GM12872 (cell line): ENCODE results near the gene LRP1.

Experiments
- TF ChIP-seq, protein P1 (sequence below): IDR thresholded peaks from 3 replicates; pipeline ENCODE4 v1.5.1; 2011; ENCODE audit warnings: low read depth, mild to moderate bottlenecking, low read length, moderate library complexity; ENCODE audit not compliant: insufficient read depth

The LRP1 gene

DNA sequence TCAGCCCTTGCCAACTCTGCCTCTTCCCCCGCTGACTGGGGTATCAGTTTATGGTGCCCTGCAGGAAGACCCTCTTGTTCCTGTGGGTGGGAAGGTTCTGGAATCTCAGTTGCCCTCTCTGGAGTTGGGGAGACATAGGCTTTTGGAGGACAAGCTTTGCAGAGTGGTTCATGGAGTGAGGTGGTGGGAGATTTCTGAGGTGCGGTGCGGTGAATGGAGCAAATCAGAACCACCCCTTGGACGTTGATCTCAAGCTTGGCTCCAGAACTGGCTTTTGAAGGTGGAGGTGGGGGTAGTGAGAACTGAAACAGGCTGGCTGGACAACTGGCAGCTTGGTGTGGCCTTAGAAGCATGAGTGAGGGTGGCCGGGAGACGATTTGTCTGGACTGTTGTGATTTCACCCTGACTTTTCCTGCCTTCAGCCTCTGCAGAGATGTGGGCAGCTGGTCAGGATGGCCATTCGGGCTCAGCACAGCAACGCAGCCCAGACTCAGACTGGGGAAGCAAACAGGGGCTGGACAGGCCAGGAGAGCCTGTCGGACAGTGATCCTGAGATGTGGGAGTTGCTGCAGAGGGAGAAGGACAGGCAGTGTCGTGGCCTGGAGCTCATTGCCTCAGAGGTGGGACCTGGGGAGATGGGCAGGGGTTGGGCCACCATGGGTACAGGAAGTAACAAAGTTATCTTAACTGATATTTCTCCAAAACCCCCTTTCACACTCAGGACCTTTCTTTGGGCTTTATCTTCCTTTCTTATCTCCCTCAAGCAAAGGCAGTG, 102.3 kb downstream of the LRP1 start:
- TF ChIP-seq, protein P1, sequence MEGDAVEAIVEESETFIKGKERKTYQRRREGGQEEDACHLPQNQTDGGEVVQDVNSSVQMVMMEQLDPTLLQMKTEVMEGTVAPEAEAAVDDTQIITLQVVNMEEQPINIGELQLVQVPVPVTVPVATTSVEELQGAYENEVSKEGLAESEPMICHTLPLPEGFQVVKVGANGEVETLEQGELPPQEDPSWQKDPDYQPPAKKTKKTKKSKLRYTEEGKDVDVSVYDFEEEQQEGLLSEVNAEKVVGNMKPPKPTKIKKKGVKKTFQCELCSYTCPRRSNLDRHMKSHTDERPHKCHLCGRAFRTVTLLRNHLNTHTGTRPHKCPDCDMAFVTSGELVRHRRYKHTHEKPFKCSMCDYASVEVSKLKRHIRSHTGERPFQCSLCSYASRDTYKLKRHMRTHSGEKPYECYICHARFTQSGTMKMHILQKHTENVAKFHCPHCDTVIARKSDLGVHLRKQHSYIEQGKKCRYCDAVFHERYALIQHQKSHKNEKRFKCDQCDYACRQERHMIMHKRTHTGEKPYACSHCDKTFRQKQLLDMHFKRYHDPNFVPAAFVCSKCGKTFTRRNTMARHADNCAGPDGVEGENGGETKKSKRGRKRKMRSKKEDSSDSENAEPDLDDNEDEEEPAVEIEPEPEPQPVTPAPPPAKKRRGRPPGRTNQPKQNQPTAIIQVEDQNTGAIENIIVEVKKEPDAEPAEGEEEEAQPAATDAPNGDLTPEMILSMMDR, result no peak

DNA sequence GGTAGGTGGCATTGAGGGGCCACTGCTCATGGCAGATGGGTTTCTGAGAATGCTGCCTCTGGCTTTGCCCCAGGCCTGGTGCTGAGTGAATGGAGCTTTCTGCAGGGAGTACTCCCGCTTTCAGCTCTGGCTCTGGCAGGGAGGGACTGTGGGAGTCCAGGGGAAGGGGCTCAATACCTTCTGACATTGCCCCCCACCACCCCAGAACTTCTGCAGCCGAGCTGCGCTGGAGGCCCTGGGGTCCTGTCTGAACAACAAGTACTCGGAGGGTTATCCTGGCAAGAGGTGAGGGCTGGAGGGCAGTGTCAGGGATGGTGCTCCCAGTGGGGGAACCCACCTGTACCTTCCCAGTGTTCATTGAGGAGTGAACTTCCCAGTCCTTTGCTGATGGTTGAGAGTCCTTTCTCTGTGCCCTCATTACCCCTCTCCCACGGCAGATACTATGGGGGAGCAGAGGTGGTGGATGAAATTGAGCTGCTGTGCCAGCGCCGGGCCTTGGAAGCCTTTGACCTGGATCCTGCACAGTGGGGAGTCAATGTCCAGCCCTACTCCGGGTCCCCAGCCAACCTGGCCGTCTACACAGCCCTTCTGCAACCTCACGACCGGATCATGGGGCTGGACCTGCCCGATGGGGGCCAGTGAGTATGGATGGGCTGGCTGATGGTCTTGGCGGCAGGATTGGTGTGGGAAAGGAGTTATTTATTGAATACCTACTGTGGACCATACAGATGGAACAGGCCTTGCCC, 103.2 kb downstream of the LRP1 start:
- TF ChIP-seq, protein P1, result no peak

GRCh38 chr12:57232156-57232756, 104.0 kb downstream of the LRP1 start:
- TF ChIP-seq, protein P1, result no peak

GRCh38 chr12:57233357-57234232, 105.3 kb downstream of the LRP1 start:
- TF ChIP-seq, protein P1, result no peak

- TF ChIP-seq, protein P1, result no peak
Observed at GRCh38 chr12:57234233-57234570, 105.9 kb downstream of the LRP1 start.

DNA sequence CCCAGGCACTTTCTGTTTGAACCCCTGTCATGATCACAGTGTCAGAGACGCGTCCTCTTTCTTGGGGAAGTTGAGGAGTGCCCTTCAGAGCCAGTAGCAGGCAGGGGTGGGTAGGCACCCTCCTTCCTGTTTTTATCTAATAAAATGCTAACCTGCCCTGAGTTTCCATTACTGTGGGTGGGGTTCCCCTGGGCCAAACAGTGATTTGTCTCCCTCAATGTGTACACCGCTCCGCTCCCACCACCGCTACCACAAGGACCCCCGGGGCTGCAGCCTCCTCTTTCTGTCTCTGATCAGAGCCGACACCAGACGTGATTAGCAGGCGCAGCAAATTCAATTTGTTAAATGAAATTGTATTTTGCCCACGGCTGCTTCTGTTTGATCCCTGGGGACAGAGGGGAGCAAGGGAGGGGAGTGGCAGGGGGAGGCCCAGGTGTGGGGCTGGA, 106.3 kb downstream of the LRP1 start:
- TF ChIP-seq, protein P1, result no peak
